ENCODE data around the gene NFATC2IP. TPM values are rescaled to one million over a fixed set of nuclear protein-coding genes. Genes with fewer than 3 reads are reported as not detected.
"Not testable (repeated sequence)": the region's sequence is repeated elsewhere in the genome, so short reads cannot be mapped to it uniquely, and the experiment has no call there.

The NFATC2IP gene
- polyA plus RNA-seq, 2 donors: 19.1 to 28.3 TPM

DNA sequence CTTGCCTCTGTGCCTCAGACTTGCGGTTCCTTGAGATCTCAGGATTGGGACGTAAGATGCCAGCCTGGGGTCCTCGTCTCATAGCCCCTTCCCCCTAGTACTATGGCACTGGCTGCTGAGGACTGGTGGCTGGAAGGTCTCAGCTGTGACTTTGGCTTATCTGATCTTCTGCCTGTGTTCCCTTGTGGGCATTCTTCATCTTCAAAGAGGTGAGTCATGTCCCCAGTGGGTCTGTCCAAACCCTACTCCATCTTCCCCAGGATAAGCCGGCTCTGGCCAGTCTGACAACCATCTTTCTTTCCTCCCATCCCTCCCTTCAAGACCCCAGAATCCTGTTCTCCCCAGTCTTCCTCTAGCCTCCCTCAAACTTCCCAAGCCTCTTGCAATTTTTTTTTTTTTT, 15.4 kb upstream of the NFATC2IP start:
- Histone ChIP-seq H3K4me1 (ENCODE audit: control insufficient read depth in 2 of 2, insufficient read depth in 2 of 2, low read length in 1 of 2) (peaks cover 0 to 6% of the 10 kb centered on the region in 2 donors), H3K27ac (ENCODE audit: low read depth in 2 of 2, low read length in 1 of 2) (no peak overlapping the region), H3K36me3 (ENCODE audit: control insufficient read depth in 2 of 2, insufficient read depth in 2 of 2, low read length in 1 of 2) (no peaks in the 10 kb centered on the region), H3K27me3 (ENCODE audit: control insufficient read depth in 1 of 2, insufficient read depth in 2 of 2, low read length in 2 of 2) (no peaks in the 10 kb centered on the region), H3K4me3 (ENCODE audit: low read depth in 1 of 2, low read length in 2 of 2) (no peak overlapping the region), H3K9me3 (ENCODE audit: control insufficient read depth in 2 of 2, insufficient read depth in 1 of 2, low read depth in 1 of 2, low read length in 1 of 2) (no peaks in the 10 kb centered on the region)
- 94 to 95% methylated on average over 4 of the region's 4 CpGs for WGBS, 2 donors

DNA sequence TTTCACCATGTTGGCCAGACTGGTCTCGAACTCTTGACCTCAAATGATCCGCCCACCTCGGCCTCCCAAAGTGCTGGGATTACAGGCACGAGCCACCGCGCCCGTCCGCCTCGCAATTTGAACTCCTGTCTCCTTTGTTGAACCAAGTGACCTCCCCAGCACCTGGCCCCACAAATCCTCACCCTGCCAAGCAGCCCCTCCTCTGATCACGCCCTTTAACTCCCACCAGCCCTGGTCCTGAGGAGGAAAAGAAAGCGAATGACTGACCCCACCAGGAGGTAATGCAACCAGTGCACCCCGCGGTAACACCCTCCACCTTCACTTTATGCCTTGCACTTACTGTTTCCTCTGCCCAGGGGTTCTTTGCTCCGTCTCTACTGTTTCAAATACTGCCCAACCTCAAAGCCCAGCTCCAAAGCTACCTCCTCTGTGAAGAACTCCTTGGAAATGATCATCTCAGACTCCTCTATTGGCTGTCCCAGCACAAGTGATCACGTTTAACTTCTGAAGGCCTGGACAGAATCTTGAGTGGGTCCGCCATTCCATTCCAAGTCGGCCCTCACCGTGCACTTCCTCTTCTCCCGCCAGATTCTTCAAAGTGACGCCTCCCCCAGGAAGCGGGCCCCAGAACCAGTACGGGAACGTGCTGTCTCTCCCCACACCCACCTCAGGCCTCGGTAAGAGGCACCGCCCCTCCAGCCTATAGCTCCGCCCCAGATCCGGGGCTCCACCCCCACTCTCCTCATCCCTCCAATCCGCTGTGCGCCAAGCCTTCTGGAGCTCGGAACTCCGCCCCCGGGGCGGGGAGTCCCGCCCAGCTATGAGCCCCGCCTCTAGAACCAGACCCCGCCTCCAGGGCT, 14.6 kb upstream of the NFATC2IP start:
- Histone ChIP-seq H3K36me3 (ENCODE audit: control insufficient read depth in 2 of 2, insufficient read depth in 2 of 2, low read length in 1 of 2) (no peaks in the 10 kb centered on the region), H3K9me3 (ENCODE audit: control insufficient read depth in 2 of 2, insufficient read depth in 1 of 2, low read depth in 1 of 2, low read length in 1 of 2) (no peaks in the 10 kb centered on the region), H3K4me1 (ENCODE audit: control insufficient read depth in 2 of 2, insufficient read depth in 2 of 2, low read length in 1 of 2) (peaks cover 0 to 6% of the 10 kb centered on the region in 2 donors), H3K4me3 (ENCODE audit: low read depth in 1 of 2, low read length in 2 of 2) (no peak overlapping the region), H3K27ac (ENCODE audit: low read depth in 2 of 2, low read length in 1 of 2) (no peak overlapping the region), H3K27me3 (ENCODE audit: control insufficient read depth in 1 of 2, insufficient read depth in 2 of 2, low read length in 2 of 2) (no peaks in the 10 kb centered on the region)
- 30 to 35% methylated on average over 36 of the region's 36 CpGs for WGBS, 2 donors

DNA sequence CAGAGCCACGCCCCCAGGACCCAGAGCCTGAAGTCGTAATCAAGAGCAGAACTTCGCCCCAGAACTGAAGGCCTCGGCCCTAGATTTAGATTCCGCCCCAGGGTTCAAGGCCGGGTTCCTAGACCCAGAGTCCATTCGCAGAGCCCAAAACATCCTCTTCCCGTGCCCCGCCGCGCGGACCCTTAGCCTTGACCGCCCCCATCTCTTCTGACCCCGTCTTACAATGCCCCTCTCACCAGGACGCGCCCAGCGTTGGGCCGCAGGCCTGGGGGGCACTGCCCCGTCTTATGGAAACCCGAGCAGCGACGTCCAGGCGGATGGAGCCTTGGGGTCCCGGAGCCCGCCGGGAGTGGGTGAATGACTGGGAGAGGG, 14.0 kb upstream of the NFATC2IP start:
- H3K4me3 ChIP-seq (ENCODE audit: low read depth in 1 of 2, low read length in 2 of 2): no peak overlapping the region
- peaks cover 0 to 6% of the 10 kb centered on the region in 2 donors for H3K4me1 ChIP-seq (ENCODE audit: control insufficient read depth in 2 of 2, insufficient read depth in 2 of 2, low read length in 1 of 2)
- H3K27me3 ChIP-seq (ENCODE audit: control insufficient read depth in 1 of 2, insufficient read depth in 2 of 2, low read length in 2 of 2): no peaks in the 10 kb centered on the region
- no peaks in the 10 kb centered on the region for H3K36me3 ChIP-seq (ENCODE audit: control insufficient read depth in 2 of 2, insufficient read depth in 2 of 2, low read length in 1 of 2)
- no peaks in the 10 kb centered on the region for H3K9me3 ChIP-seq (ENCODE audit: control insufficient read depth in 2 of 2, insufficient read depth in 1 of 2, low read depth in 1 of 2, low read length in 1 of 2)
- WGBS, 2 donors: 72 to 78% methylated on average over 26 of the region's 26 CpGs
- H3K27ac ChIP-seq (ENCODE audit: low read depth in 2 of 2, low read length in 1 of 2): no peak overlapping the region

DNA sequence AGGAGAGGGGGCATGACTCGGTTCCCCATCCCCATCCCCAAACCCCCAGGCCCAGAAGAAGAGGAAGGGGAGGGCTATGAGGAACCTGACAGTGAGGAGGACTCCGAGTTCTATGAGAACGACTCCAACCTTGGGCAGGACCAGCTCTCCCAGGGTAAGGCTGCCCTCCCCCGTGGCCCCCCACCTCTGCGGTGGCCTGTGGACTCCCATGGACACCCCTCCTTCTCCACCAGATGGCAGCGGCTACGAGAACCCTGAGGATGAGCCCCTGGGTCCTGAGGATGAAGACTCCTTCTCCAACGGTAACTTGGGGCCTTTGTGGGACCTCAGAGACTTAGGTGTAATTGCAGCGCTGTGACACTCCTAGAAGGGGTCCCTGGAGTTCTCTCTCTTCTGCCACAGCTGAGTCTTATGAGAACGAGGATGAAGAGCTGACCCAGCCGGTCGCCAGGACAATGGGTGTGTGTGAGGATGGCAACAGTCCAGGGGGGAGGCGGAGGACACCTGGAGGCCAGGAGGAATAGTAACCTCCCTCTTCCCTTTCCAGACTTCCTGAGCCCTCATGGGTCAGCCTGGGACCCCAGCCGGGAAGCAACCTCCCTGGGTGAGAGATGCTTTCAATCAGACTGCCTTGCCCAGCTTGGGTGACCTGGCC, 13.4 kb upstream of the NFATC2IP start:
- no peaks in the 10 kb centered on the region for H3K27me3 ChIP-seq (ENCODE audit: control insufficient read depth in 1 of 2, insufficient read depth in 2 of 2, low read length in 2 of 2)
- H3K4me3 ChIP-seq (ENCODE audit: low read depth in 1 of 2, low read length in 2 of 2): no peak overlapping the region
- H3K9me3 ChIP-seq (ENCODE audit: control insufficient read depth in 2 of 2, insufficient read depth in 1 of 2, low read depth in 1 of 2, low read length in 1 of 2): no peaks in the 10 kb centered on the region
- H3K4me1 ChIP-seq (ENCODE audit: control insufficient read depth in 2 of 2, insufficient read depth in 2 of 2, low read length in 1 of 2): peaks cover 0 to 6% of the 10 kb centered on the region in 2 donors
- no peak overlapping the region for H3K27ac ChIP-seq (ENCODE audit: low read depth in 2 of 2, low read length in 1 of 2)
- WGBS, 2 donors: 72 to 81% methylated on average over 11 to 14 of the region's 14 CpGs
- no peaks in the 10 kb centered on the region for H3K36me3 ChIP-seq (ENCODE audit: control insufficient read depth in 2 of 2, insufficient read depth in 2 of 2, low read length in 1 of 2)

DNA sequence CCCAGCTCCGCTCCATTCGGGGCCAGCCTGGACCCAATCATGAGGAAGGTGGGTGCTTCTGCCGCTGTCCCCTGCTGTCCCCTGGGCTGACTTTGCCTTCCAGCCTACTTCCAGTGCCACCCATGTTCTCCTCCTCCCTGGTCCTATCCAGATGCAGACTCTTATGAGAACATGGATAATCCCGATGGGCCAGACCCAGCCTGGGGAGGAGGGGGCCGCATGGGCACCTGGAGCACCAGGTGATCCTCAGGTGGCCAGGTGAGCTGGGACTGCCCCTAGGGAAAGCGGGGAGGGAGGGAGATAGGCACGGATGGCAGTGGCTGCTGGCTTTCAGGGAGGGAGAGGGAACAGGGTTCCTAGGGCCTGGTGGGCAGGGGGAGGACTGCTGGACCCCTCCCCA, 12.0 kb upstream of the NFATC2IP start:
- Histone ChIP-seq H3K36me3 (ENCODE audit: control insufficient read depth in 2 of 2, insufficient read depth in 2 of 2, low read length in 1 of 2) (no peaks in the 10 kb centered on the region), H3K9me3 (ENCODE audit: control insufficient read depth in 2 of 2, insufficient read depth in 1 of 2, low read depth in 1 of 2, low read length in 1 of 2) (no peaks in the 10 kb centered on the region), H3K27me3 (ENCODE audit: control insufficient read depth in 1 of 2, insufficient read depth in 2 of 2, low read length in 2 of 2) (no peaks in the 10 kb centered on the region), H3K27ac (ENCODE audit: low read depth in 2 of 2, low read length in 1 of 2) (no peak overlapping the region), H3K4me1 (ENCODE audit: control insufficient read depth in 2 of 2, insufficient read depth in 2 of 2, low read length in 1 of 2) (peaks cover 0 to 6% of the 10 kb centered on the region in 2 donors), H3K4me3 (ENCODE audit: low read depth in 1 of 2, low read length in 2 of 2) (no peak overlapping the region)
- WGBS, 2 donors: 69 to 86% methylated on average over 6 to 7 of the region's 7 CpGs

DNA sequence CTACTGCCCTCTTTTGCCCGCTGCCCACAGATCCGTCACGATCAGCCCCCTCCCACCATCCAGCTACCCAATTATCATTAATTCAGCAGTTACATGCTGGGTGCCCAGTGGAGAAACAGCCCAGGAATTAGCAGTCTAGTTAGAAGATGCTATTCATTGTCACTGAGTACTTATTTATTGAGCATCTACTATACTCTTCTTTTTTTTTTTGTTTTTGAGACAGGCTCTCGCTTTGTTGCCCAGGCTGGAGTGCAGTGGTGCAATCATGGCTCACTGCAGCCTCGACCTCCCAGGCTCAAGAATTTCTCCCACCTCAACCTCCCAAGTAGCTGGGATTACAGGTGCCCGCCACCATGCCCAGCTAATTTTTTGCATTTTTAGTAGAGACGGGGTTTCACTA, 10.9 kb upstream of the NFATC2IP start:
- H3K4me1 ChIP-seq (ENCODE audit: control insufficient read depth in 2 of 2, insufficient read depth in 2 of 2, low read length in 1 of 2); H3K36me3 ChIP-seq (ENCODE audit: control insufficient read depth in 2 of 2, insufficient read depth in 2 of 2, low read length in 1 of 2); H3K27me3 ChIP-seq (ENCODE audit: control insufficient read depth in 1 of 2, insufficient read depth in 2 of 2, low read length in 2 of 2); H3K9me3 ChIP-seq (ENCODE audit: control insufficient read depth in 2 of 2, insufficient read depth in 1 of 2, low read depth in 1 of 2, low read length in 1 of 2); H3K4me3 ChIP-seq (ENCODE audit: low read depth in 1 of 2, low read length in 2 of 2); H3K27ac ChIP-seq (ENCODE audit: low read depth in 2 of 2, low read length in 1 of 2): not testable (repeated sequence)
- 87 to 92% methylated on average over 7 of the region's 7 CpGs for WGBS, 2 donors

DNA sequence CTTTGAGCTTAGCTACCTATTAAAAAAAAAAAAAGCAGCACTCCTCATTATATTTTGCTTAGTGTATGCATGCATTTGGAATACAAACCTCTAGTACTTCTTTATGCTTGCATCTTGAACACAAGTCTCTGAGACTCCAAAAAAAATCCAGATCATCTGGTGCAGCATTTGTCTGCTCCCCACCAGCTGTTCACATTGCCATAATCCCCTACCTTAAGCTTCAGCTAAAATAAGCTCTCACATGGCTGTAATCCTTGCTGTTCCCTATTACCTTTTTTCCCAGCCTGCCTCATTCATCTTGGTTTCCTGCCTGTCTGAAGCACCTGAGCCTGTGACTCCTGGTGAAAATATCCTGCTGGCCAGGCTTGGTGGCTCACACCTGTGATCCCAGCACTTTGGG, 7.5 kb upstream of the NFATC2IP start:
- H3K4me1 ChIP-seq (ENCODE audit: control insufficient read depth in 2 of 2, insufficient read depth in 2 of 2, low read length in 1 of 2): peaks cover 0 to 4% of the 10 kb centered on the region in 2 donors
- no peak overlapping the region for H3K27ac ChIP-seq (ENCODE audit: low read depth in 2 of 2, low read length in 1 of 2)
- no peaks in the 10 kb centered on the region for H3K36me3 ChIP-seq (ENCODE audit: control insufficient read depth in 2 of 2, insufficient read depth in 2 of 2, low read length in 1 of 2)
- no peak overlapping the region for H3K4me3 ChIP-seq (ENCODE audit: low read depth in 1 of 2, low read length in 2 of 2)
- H3K9me3 ChIP-seq (ENCODE audit: control insufficient read depth in 2 of 2, insufficient read depth in 1 of 2, low read depth in 1 of 2, low read length in 1 of 2): no peaks in the 10 kb centered on the region
- no peaks in the 10 kb centered on the region for H3K27me3 ChIP-seq (ENCODE audit: control insufficient read depth in 1 of 2, insufficient read depth in 2 of 2, low read length in 2 of 2)

DNA sequence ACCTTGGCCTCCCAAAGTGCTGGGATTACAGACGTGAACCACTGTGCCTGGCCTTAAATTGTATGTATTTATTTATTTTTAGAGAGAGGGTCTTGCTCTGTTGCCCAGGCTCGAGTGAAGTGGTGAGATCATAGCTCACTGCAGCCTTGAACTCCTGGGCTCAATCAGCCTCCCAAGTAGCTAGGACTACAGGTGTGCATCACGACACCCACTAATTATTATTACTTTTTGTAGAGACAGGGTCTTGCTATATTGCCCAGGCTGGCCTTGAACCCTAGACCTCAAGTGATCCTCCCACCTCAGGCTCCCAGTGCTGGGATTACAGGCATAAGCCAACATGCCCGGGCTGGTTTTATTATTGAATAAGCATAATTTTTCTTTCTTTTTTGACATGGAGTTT, 4.1 kb upstream of the NFATC2IP start:
- Histone ChIP-seq H3K27me3 (ENCODE audit: control insufficient read depth in 1 of 2, insufficient read depth in 2 of 2, low read length in 2 of 2) (no peaks in the 10 kb centered on the region), H3K36me3 (ENCODE audit: control insufficient read depth in 2 of 2, insufficient read depth in 2 of 2, low read length in 1 of 2) (no peaks in the 10 kb centered on the region), H3K4me3 (ENCODE audit: low read depth in 1 of 2, low read length in 2 of 2) (no peak overlapping the region), H3K9me3 (ENCODE audit: control insufficient read depth in 2 of 2, insufficient read depth in 1 of 2, low read depth in 1 of 2, low read length in 1 of 2) (no peaks in the 10 kb centered on the region), H3K27ac (ENCODE audit: low read depth in 2 of 2, low read length in 1 of 2) (no peak overlapping the region), H3K4me1 (ENCODE audit: control insufficient read depth in 2 of 2, insufficient read depth in 2 of 2, low read length in 1 of 2) (peaks cover 0 to 4% of the 10 kb centered on the region in 2 donors)
- 61 to 70% methylated on average over 4 of the region's 4 CpGs for WGBS, 2 donors

DNA sequence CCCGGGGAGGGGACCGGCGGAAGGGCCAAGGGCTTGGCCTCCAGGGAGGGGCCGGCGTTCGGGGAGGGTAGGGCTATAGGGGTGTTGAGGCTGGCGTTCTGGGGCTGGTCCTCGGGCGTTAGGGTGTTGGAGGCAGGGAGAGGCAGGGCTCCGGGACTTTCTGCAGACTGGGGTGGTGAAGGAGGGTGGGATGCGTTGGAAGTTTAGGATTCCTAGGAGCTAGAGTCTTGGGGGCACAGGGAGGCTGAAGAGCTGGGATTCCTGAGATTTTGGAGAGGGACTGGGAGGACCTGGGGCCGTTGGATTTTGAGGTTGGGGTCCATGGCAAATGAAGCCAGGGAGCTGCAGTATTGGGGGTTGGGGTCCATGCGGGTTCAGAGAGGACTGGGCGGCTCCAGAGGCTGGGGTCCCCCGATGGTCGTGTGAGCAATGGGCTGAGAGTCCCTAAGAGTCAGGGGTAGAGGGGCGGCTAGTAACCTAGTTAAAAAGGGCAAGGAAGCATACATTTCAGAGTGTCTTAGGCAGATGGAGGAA, 740 bp downstream of the NFATC2IP start:
- H3K36me3 ChIP-seq (ENCODE audit: control insufficient read depth in 2 of 2, insufficient read depth in 2 of 2, low read length in 1 of 2): peaks cover 5 to 18% of the 10 kb centered on the region in 2 donors
- peak overlapping the region; percentile 90 to 93 for H3K27ac ChIP-seq (ENCODE audit: low read depth in 2 of 2, low read length in 1 of 2)
- peaks cover 0 to 3% of the 10 kb centered on the region in 2 donors for H3K4me1 ChIP-seq (ENCODE audit: control insufficient read depth in 2 of 2, insufficient read depth in 2 of 2, low read length in 1 of 2)
- H3K4me3 ChIP-seq (ENCODE audit: low read depth in 1 of 2, low read length in 2 of 2): peak overlapping the region; percentile 90 to 94
- 2% methylated on average over 17 of the region's 17 CpGs for WGBS, 2 donors
- H3K27me3 ChIP-seq (ENCODE audit: control insufficient read depth in 1 of 2, insufficient read depth in 2 of 2, low read length in 2 of 2): no peaks in the 10 kb centered on the region
- no peaks in the 10 kb centered on the region for H3K9me3 ChIP-seq (ENCODE audit: control insufficient read depth in 2 of 2, insufficient read depth in 1 of 2, low read depth in 1 of 2, low read length in 1 of 2)
